Endothelial cell of umbilical vein (primary cell): ENCODE data around the gene ACTG1. TPM values are rescaled to one million over a fixed set of nuclear protein-coding genes. Genes with fewer than 3 reads are reported as not detected.

Experiments used
- BruUV-seq: library from RNA; stranded (reverse); fragments of 400-500 nt; replicated peaks from 2 replicates; lab custom pipeline; 2021; lab: Mats Ljungman, UMichigan
- CTCF ChIA-PET: fragments of 300-600, 350-600 bp; sonication (Branson Sonifier 250); formaldehyde crosslinking; loops from one replicate; lab custom pipeline; 2021; ENCODE audit warnings: antibody characterized with exemption, inconsistent platforms; lab: Charles Lee
- POLR2A ChIA-PET: fragments of 300-600, 350-600 bp; sonication (Branson Sonifier 250); formaldehyde crosslinking; loops from one replicate; lab custom pipeline; 2021; ENCODE audit warnings: antibody characterized with exemption, inconsistent platforms; lab: Charles Lee
- DNase-seq: peaks from one replicate; pipeline ENCODE4 v3.0.0-alpha.2; 2011; ENCODE audit warnings: low read depth, low spot score
- FAIRE-seq: peaks from 2 replicates; lab custom pipeline; 2011; peaks lifted over from hg19 to GRCh38; lab: Jason Lieb, UNC
- H2AFZ ChIP-seq: 2 replicates; pipeline ENCODE4 v1.6.0; 2012; ENCODE audit warnings: low read depth, low read length, control low read depth, inconsistent platforms
- H3K27ac ChIP-seq: 2 replicates; pipeline ENCODE4 v1.5.1; 2011; ENCODE audit warnings: low read depth, mild to moderate bottlenecking, control low read depth, low read length, moderate library complexity; ENCODE audit not compliant: insufficient read depth
- H3K27me3 ChIP-seq, 2 experiments: 2 replicates each; pipeline versions ENCODE4 v1.6.0 to v1.6.1; 2011; ENCODE audit warnings: low read length in 2 of 2, mixed read lengths in 1 of 2; ENCODE audit not compliant: control insufficient read depth in 2 of 2, insufficient read depth in 2 of 2
- H3K36me3 ChIP-seq, 2 experiments: 2 replicates in 1 of 2; 3 replicates in 1 of 2; pipeline ENCODE4 v1.5.1; 2011; ENCODE audit warnings: low read length in 2 of 2, mild to moderate bottlenecking in 1 of 2, moderate library complexity in 1 of 2; ENCODE audit not compliant: control insufficient read depth in 2 of 2, insufficient read depth in 2 of 2; ENCODE audit errors: extremely low read depth in 1 of 2
- H3K4me1 ChIP-seq: 3 replicates; pipeline ENCODE4 v1.5.1; 2011; ENCODE audit warnings: mild to moderate bottlenecking, low read length; ENCODE audit not compliant: control insufficient read depth, insufficient read depth; ENCODE audit errors: extremely low read depth
- H3K4me2 ChIP-seq: 2 replicates; pipeline ENCODE4 v1.6.1; 2011; ENCODE audit warnings: low read length, control low read depth, mixed read lengths; ENCODE audit not compliant: insufficient read depth
- H3K4me3 ChIP-seq, 3 experiments: fragments of 200-600 bp in 1 of 3; sonication (generic), shearing (Covaris generic) in 1 of 3; replicated peaks in 1 of 3; 2 replicates each; pipeline ENCODE4 v1.5.1; 2011 to 2016; ENCODE audit warnings: control low read depth in 3 of 3, low read length in 3 of 3, mild to moderate bottlenecking in 2 of 3, inconsistent platforms in 1 of 3, low read depth in 1 of 3, moderate library complexity in 1 of 3; ENCODE audit not compliant: insufficient read depth in 1 of 3
- H3K79me2 ChIP-seq: 2 replicates; pipeline ENCODE4 v1.6.0; 2012; ENCODE audit warnings: low read length, inconsistent platforms; ENCODE audit not compliant: control insufficient read depth, insufficient read depth
- H3K9ac ChIP-seq: replicated peaks from 2 replicates; pipeline ENCODE3; 2011; ENCODE audit warnings: low read length, control low read depth; ENCODE audit not compliant: insufficient read depth; ENCODE audit errors: extremely low read depth
- H3K9me1 ChIP-seq: replicated peaks from 3 replicates; pipeline ENCODE4 v1.6.0; 2011; ENCODE audit warnings: mild to moderate bottlenecking, low read length; ENCODE audit not compliant: control insufficient read depth, insufficient read depth; ENCODE audit errors: extremely low read depth
- H3K9me3 ChIP-seq: replicated peaks from 2 replicates; pipeline ENCODE4 v1.5.1; 2012; ENCODE audit warnings: low read length, inconsistent platforms; ENCODE audit not compliant: control insufficient read depth, insufficient read depth
- H4K20me1 ChIP-seq: replicated peaks from 2 replicates; pipeline ENCODE3; 2011; ENCODE audit warnings: mild to moderate bottlenecking, low read length; ENCODE audit not compliant: control insufficient read depth, insufficient read depth; ENCODE audit errors: extremely low read depth
- EZH2 ChIP-seq: IDR thresholded peaks from 2 replicates; pipeline ENCODE4 v1.6.1; 2012; ENCODE audit warnings: borderline replicate concordance, low read depth, mild to moderate bottlenecking, moderate library complexity, low read length, inconsistent platforms; ENCODE audit not compliant: severe bottlenecking
- FOS ChIP-seq: IDR thresholded peaks from 2 replicates; pipeline ENCODE4 v1.6.1; 2011; ENCODE audit warnings: mild to moderate bottlenecking, low read length, moderate library complexity, borderline replicate concordance; ENCODE audit not compliant: insufficient read depth
- GATA2 ChIP-seq: IDR thresholded peaks from 2 replicates; pipeline ENCODE4 v1.7.0; 2011; ENCODE audit warnings: low read depth, mild to moderate bottlenecking, moderate library complexity, mixed read lengths, low read length; ENCODE audit not compliant: insufficient read length, insufficient read depth
- JUN ChIP-seq: IDR thresholded peaks from 2 replicates; pipeline ENCODE4 v1.6.1; 2011; ENCODE audit warnings: borderline replicate concordance, low read depth; ENCODE audit not compliant: insufficient read length, insufficient read depth
- MAX ChIP-seq: IDR thresholded peaks from 2 replicates; pipeline ENCODE4 v1.6.1; 2011; ENCODE audit not compliant: insufficient read depth, insufficient read length
- MYC ChIP-seq: IDR thresholded peaks from one replicate; pipeline ENCODE4 v1.6.1; 2011; ENCODE audit warnings: mild to moderate bottlenecking, low read depth, low read length
- POLR2A ChIP-seq: IDR thresholded peaks from 2 replicates; pipeline ENCODE4 v1.6.1; 2012; ENCODE audit warnings: low read depth, mild to moderate bottlenecking, control low read depth, low read length
- POLR2AphosphoS5 ChIP-seq: IDR thresholded peaks from 2 replicates; pipeline ENCODE4 v1.6.1; 2012; ENCODE audit warnings: low read depth, mild to moderate bottlenecking, control low read depth, low read length, moderate library complexity; ENCODE audit not compliant: insufficient read depth
- dilution Hi-C: fragments of 300-500 bp; cut with MboI; formaldehyde crosslinking; loops from one replicate; pipeline ENCODE4 v1.15.0; 2019; ENCODE audit warnings: low sequenced_read_pairs; ENCODE audit not compliant: extremely low pct_ligation_motif_present
- intact Hi-C: fragments of 100-400 bp; cut with micrococcal nuclease; formaldehyde crosslinking; loops from one replicate; pipeline ENCODE4 v1.10.0; 2022
- polyA plus RNA-seq, 4 experiments: library from polyadenylated mRNA; depleted of rRNA in 3 of 4; stranded (reverse) in 3 of 4; unstranded in 1 of 4; fragments of >200 nt; gene quantifications; 2 replicates each; pipeline versions ENCODE4 v1.2.1 to v1.2.3, GENCODE V29; 2011 to 2012; ENCODE audit warnings: missing spikeins in 1 of 4
- total RNA-seq: library from RNA; stranded (reverse); gene quantifications from 2 replicates; pipeline ENCODE4 v1.2.3, GENCODE V29; 2021
- TF ChIP-seq, protein P1 (sequence below), 2 donors: IDR thresholded peaks; 1 replicate in 1 of 2; 2 replicates in 1 of 2; pipeline ENCODE4 v1.5.1; 2011; ENCODE audit warnings: low read length in 2 of 2, mild to moderate bottlenecking in 2 of 2, moderate library complexity in 2 of 2, control low read depth in 1 of 2, inconsistent platforms in 1 of 2, low read depth in 1 of 2; ENCODE audit not compliant: insufficient read depth in 1 of 2; ENCODE audit errors: extremely low read depth in 1 of 2

Gene ACTG1
- total and polyA plus RNA-seq, 2 donors (not counting 3 experiments of a cell fraction or from before 2014, with no cell fraction given) = 6,127 to 10,663 TPM

DNA sequence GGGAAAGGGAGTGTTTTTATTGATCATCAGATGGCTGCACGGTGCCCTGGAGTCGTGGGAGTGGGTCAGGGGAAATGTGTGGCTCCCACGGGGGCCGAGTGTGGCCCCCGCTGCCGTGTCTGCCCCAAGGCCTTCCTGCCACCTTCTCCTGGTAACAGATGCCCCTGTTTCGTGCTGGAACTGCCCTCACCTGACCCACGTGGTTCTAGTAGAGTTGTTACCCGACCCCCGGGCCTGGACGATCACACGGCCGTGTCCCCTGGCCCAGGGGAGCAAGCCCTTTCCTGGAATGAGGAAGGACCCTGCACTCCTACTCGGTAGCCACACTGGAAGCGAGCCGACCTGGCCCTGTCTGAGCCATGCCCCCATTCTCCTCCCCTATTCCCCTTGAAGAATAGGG is 37.6 kb downstream of the ACTG1 start:
- H3K9ac ChIP-seq = no peak overlapping the region
- TF ChIP-seq MAX = no peak
- no peak for TF ChIP-seq GATA2
- no peak for TF ChIP-seq EZH2
- TF ChIP-seq POLR2A = no peak
- TF ChIP-seq, protein P1, sequence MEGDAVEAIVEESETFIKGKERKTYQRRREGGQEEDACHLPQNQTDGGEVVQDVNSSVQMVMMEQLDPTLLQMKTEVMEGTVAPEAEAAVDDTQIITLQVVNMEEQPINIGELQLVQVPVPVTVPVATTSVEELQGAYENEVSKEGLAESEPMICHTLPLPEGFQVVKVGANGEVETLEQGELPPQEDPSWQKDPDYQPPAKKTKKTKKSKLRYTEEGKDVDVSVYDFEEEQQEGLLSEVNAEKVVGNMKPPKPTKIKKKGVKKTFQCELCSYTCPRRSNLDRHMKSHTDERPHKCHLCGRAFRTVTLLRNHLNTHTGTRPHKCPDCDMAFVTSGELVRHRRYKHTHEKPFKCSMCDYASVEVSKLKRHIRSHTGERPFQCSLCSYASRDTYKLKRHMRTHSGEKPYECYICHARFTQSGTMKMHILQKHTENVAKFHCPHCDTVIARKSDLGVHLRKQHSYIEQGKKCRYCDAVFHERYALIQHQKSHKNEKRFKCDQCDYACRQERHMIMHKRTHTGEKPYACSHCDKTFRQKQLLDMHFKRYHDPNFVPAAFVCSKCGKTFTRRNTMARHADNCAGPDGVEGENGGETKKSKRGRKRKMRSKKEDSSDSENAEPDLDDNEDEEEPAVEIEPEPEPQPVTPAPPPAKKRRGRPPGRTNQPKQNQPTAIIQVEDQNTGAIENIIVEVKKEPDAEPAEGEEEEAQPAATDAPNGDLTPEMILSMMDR (IDR thresholded peaks at IDR 0.05; ENCODE audit: extremely low read depth in 1 of 2, insufficient read depth in 1 of 2, low read depth in 1 of 2, low read length in 2 of 2) = no peak
- TF ChIP-seq FOS = no peak
- no peak for TF ChIP-seq POLR2AphosphoS5
- no peak for TF ChIP-seq JUN
- TF ChIP-seq MYC = no peak
- H3K27ac ChIP-seq = no peak overlapping the region
- H3K4me2 ChIP-seq = no peak overlapping the region
- no peak overlapping the region for H2AFZ ChIP-seq
- no peak overlapping the region for H3K4me3 ChIP-seq
- H3K27me3 ChIP-seq = no peaks in the 10 kb centered on the region
- dilution Hi-C loops (no loop called here), intact Hi-C loops (no loop called here)
- no peaks in the 10 kb centered on the region for H3K9me3 ChIP-seq
- no peaks in the 10 kb centered on the region for H3K9me1 ChIP-seq
- no peaks in the 10 kb centered on the region for H4K20me1 ChIP-seq
- DNase-seq (no peak), FAIRE-seq (no peak)
- no peaks in the 10 kb centered on the region for H3K4me1 ChIP-seq
- no TSS peak for BruUV-seq
- no peaks in the 10 kb centered on the region for H3K36me3 ChIP-seq
- H3K79me2 ChIP-seq = no peaks in the 10 kb centered on the region
- CTCF ChIA-PET = interaction anchor here (1.0 to 1.2 kb wide), 2 partner anchors 10 kb away, joined by 4 read pairs; no protein-coding TSS in a partner anchor
- POLR2A ChIA-PET = no interaction called here
